Mesothelial cell of epicardium (in vitro differentiated cells): ENCODE results near the gene TTLL11. TPM values are rescaled to one million over a fixed set of nuclear protein-coding genes. Genes with fewer than 3 reads are reported as not detected.

ENCODE experiments used
- DNase-seq, 2 experiments: peaks; one replicate each; pipeline ENCODE4 v3.0.0; 2021; ENCODE audit warnings: low spot score in 2 of 2; ENCODE audit not compliant: unreplicated experiment in 2 of 2
- H3K27ac Mint-ChIP-seq: 2 replicates; pipeline ENCODE4 v1.8.0; 2021; ENCODE audit warnings: mixed read lengths
- H3K27me3 Mint-ChIP-seq: 2 replicates; pipeline ENCODE4 v1.8.0; 2021; ENCODE audit warnings: low read depth, mixed read lengths
- H3K36me3 Mint-ChIP-seq: 2 replicates; pipeline ENCODE4 v1.8.0; 2021; ENCODE audit warnings: mixed read lengths
- H3K4me1 Mint-ChIP-seq: 2 replicates; pipeline ENCODE4 v1.8.0; 2021; ENCODE audit warnings: mixed read lengths
- H3K4me3 Mint-ChIP-seq: 2 replicates; pipeline ENCODE4 v1.8.0; 2021; ENCODE audit warnings: mild to moderate bottlenecking, moderate library complexity, mixed read lengths
- H3K9me3 Mint-ChIP-seq: 2 replicates; pipeline ENCODE4 v1.8.0; 2021; ENCODE audit warnings: mixed read lengths
- total RNA-seq: library from RNA; stranded (reverse); gene quantifications from 3 replicates; pipeline ENCODE4 v1.2.1, GENCODE V29; 2021
- TF ChIP-seq, protein P1 (sequence below): fragments of 200-600 bp; sonication (generic); IDR thresholded peaks from one replicate; pipeline ENCODE4 v1.5.0; 2021; ENCODE audit warnings: antibody characterized with exemption; ENCODE audit not compliant: unreplicated experiment

TTLL11 gene
- total RNA-seq, 1 donor from 2014 or later = 4.8 TPM

DNA sequence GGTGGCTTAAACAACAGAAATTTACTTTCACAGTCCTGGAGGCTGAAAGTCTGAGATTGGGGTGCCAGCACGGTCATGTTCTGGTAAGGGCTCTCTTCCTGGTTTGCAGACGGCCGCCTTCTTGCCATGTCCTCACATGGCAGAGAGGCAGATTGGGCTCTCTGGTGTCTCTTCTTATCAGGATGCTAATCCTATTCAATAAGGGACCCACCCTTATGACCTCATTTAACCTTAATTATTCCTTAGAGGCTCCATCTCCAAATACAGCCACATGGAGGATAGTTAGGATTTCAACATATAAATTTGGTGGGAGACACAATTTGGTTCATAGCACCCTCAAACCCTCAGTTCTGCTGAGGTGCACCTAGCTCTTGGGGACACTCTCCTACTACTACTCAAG lies 261.2 kb downstream of the TTLL11 start:
- TF ChIP-seq, protein P1, sequence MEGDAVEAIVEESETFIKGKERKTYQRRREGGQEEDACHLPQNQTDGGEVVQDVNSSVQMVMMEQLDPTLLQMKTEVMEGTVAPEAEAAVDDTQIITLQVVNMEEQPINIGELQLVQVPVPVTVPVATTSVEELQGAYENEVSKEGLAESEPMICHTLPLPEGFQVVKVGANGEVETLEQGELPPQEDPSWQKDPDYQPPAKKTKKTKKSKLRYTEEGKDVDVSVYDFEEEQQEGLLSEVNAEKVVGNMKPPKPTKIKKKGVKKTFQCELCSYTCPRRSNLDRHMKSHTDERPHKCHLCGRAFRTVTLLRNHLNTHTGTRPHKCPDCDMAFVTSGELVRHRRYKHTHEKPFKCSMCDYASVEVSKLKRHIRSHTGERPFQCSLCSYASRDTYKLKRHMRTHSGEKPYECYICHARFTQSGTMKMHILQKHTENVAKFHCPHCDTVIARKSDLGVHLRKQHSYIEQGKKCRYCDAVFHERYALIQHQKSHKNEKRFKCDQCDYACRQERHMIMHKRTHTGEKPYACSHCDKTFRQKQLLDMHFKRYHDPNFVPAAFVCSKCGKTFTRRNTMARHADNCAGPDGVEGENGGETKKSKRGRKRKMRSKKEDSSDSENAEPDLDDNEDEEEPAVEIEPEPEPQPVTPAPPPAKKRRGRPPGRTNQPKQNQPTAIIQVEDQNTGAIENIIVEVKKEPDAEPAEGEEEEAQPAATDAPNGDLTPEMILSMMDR = no peak
- Mint-ChIP-seq H3K27ac (no peak overlapping the region), H3K4me3 (no peak overlapping the region), H3K9me3 (no peaks in the 10 kb centered on the region), H3K36me3 (no peaks in the 10 kb centered on the region), H3K27me3 (no peaks in the 10 kb centered on the region), H3K4me1 (no peaks in the 10 kb centered on the region)
- no peak for DNase-seq

DNA sequence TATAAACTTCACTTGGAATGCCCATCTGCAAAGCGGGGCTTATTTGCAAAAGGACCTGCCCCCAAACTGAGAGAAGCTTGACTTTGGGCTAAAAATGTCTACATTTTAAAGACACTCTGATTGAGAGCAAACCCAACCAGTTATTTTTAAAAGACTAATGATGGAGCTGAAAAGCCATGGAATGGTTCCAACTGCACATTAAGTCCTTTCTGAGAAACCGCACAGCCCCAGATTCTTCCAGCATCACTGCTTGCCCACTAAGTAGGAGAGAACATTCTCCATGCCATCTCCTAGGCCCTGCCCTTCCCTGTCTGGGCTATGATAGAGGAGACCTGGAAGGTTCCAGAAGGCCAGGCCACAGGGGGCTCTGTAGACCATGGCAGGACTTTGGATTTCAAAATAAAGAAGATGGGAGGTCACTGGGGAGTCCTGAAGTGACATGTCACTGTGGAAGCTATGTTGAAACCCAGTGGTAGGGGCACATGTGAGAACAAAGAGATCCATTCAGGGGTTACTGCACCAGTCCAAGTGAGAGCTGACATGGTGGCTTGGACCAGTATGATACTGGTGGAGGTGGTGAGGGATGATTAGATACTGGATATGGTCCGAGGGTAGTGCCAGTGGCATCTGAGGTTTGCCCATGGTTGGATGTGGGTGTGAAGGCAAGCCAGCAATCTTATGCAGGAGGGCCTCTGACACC lies 262.5 kb downstream of the TTLL11 start:
- peak in 1 of 2 experiments; percentile 31 for DNase-seq
- TF ChIP-seq, protein P1 = no peak
- Mint-ChIP-seq H3K4me1 (no peaks in the 10 kb centered on the region), H3K27ac (no peak overlapping the region), H3K4me3 (no peak overlapping the region), H3K9me3 (no peaks in the 10 kb centered on the region), H3K27me3 (no peaks in the 10 kb centered on the region), H3K36me3 (no peaks in the 10 kb centered on the region)

DNA sequence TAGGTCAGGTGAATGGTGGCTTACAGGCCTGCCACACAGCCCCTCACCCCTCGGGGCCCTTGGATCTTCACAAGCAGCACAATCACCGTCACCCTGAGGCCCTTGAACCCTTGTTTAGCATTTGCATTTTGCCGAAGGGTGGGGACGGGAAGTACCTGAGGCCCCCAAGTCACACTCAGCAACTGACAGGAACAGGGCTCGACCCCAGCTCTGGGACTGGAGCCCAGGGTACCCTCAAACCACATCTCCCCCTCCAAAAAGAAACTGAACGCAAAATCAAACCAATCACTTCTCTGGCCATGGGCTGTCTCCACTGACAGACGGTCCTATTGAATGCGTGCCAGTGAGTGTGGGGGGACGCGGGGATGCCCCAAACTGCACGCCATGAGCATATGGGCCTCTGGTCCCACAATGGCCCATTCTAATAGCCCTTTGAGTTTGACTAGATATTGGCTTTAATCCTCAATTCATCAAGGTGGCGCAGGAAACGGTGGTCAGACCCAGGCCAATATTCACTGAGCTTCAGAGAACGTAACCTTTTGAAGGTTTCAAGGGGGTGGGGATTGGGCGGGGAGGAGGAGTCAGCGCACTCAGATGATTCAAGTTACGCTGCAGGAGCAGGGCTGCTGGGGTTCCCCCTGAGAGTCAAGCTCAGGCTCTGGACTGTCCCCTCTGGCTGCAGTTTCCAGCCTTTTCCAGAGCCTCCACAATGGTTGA lies 265.7 kb downstream of the TTLL11 start:
- H3K4me1 Mint-ChIP-seq = no peaks in the 10 kb centered on the region
- DNase-seq = no peak
- no peaks in the 10 kb centered on the region for H3K9me3 Mint-ChIP-seq
- no peaks in the 10 kb centered on the region for H3K27me3 Mint-ChIP-seq
- TF ChIP-seq, protein P1 = no peak
- H3K4me3 Mint-ChIP-seq = no peak overlapping the region
- no peak overlapping the region for H3K27ac Mint-ChIP-seq
- H3K36me3 Mint-ChIP-seq = no peaks in the 10 kb centered on the region

DNA sequence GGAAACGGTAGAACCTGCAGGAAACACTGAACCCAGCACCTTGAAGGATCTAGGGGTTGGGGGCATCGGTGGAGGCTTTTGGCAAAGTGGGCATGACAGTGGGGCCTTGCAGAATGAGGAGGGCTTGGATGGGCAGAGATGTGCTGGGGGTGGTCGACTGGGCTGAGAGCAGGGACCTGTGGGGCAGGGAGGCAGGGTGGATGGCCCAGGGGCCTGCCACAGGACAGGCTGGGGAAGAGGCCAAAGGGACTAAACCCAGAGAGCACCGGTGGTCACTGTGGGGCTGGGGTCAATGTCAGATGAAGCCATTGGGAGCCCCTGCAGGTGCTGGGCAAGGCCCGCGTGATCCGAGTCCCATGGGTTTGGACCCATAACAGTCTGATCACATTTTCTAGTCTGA lies 266.4 kb downstream of the TTLL11 start:
- TF ChIP-seq, protein P1 = no peak
- H3K4me1 Mint-ChIP-seq = no peaks in the 10 kb centered on the region
- H3K27me3 Mint-ChIP-seq = no peaks in the 10 kb centered on the region
- H3K9me3 Mint-ChIP-seq = no peaks in the 10 kb centered on the region
- H3K4me3 Mint-ChIP-seq = no peak overlapping the region
- no peak for DNase-seq
- no peaks in the 10 kb centered on the region for H3K36me3 Mint-ChIP-seq
- H3K27ac Mint-ChIP-seq = no peak overlapping the region

DNA sequence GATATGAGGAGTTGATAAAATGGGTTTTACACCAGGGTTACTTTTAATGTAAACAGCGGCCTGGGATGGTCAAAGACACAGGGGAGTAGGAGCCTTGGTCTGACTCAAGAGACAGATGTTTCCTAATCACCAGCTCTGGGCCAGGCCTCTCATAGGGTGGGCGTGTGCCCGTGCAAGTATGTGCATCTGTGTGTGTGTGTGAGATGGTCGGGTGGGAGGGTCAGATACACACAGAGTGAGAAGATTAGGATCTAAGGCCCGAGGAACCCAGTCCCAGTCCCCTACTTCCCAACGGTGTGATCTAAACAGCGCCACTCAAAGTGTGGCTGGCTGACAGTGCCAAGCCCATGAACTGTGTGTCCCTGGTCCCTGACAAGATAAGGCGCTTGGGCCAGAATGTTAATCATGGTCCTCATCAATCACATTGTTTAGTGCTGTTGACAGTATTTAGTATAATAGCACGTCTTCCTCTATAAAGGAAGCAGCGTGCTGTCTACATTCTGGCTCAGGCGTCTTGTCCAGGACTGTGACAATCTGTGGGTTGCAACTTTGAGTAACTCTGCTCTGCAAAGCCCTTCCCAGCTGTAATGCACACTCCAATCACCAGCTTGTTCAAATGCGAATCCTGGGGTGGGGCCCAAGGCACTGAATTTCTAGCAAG lies 267.9 kb downstream of the TTLL11 start:
- Mint-ChIP-seq H3K4me3 (no peak overlapping the region), H3K9me3 (no peaks in the 10 kb centered on the region), H3K36me3 (no peaks in the 10 kb centered on the region), H3K4me1 (peaks cover 3% of the 10 kb centered on the region), H3K27me3 (no peaks in the 10 kb centered on the region), H3K27ac (no peak overlapping the region)
- no peak for DNase-seq
- TF ChIP-seq, protein P1 = no peak
